Adrenal gland (tissue), 5 donors: Measurements from ENCODE around the gene IDH3B.

Experiments used
- CTCF ChIP-seq, 6 experiments: fragments of 450-650 bp in 4 of 6; fragments of 200-600 bp in 2 of 6; sonication (generic) in 1 of 6; IDR thresholded peaks; 1 replicate in 5 of 6; 2 replicates in 1 of 6; pipeline versions ENCODE4 v1.5.1 to v1.8.0; 2016 to 2021; ENCODE audit warnings: antibody characterized with exemption in 6 of 6, mild to moderate bottlenecking in 2 of 6, moderate library complexity in 1 of 6
- POLR2A ChIP-seq, 2 donors: fragments of 450-650 bp; IDR thresholded peaks; one replicate each; pipeline ENCODE4 v1.6.1; 2017; ENCODE audit warnings: antibody characterized with exemption in 2 of 2, mild to moderate bottlenecking in 2 of 2, moderate library complexity in 1 of 2
- donor health status: DM: no; HTN: no; CAD: no.

- TF ChIP-seq CTCF (IDR thresholded peaks at IDR 0.05): no peak
- no peak for TF ChIP-seq POLR2A (IDR thresholded peaks at IDR 0.05)
Observed at GRCh38 chr20:2643708-2644107, 20.3 kb downstream of the IDH3B start.
